Memory B cell (primary cell): ENCODE results near the gene LRCH1.

ENCODE experiments used
- ATAC-seq: fragments of 150-1000 bp; cut with Tn5 transposase; 2 replicates; pipeline ENCODE4 v1.10.0; 2021; ENCODE audit warnings: low read depth, mild to moderate bottlenecking, moderate library complexity
- DNase-seq, 2 donors: peaks; one replicate each; pipeline ENCODE4 v3.0.0; 2022; ENCODE audit warnings: low spot score in 2 of 2
- H3K27ac Mint-ChIP-seq: one replicate; pipeline ENCODE4 v1.8.0; 2022; ENCODE audit warnings: mild to moderate bottlenecking, moderate library complexity, mixed read lengths
- H3K27me3 Mint-ChIP-seq: one replicate; pipeline ENCODE4 v1.8.0; 2022; ENCODE audit warnings: mixed read lengths
- H3K36me3 Mint-ChIP-seq: one replicate; pipeline ENCODE4 v1.8.0; 2022; ENCODE audit warnings: mild to moderate bottlenecking, mixed read lengths
- H3K4me1 Mint-ChIP-seq: one replicate; pipeline ENCODE4 v1.8.0; 2022; ENCODE audit warnings: mixed read lengths
- H3K4me3 Mint-ChIP-seq: one replicate; pipeline ENCODE4 v1.8.0; 2022; ENCODE audit warnings: mild to moderate bottlenecking, moderate library complexity, mixed read lengths
- H3K9me3 Mint-ChIP-seq: one replicate; pipeline ENCODE4 v1.8.0; 2022; ENCODE audit warnings: mixed read lengths

LRCH1 gene

GRCh38 chr13:46613409-46614049, 60.6 kb downstream of the LRCH1 start:
- no peak overlapping the region for H3K4me3 Mint-ChIP-seq
- H3K27me3 Mint-ChIP-seq, result no peaks in the 10 kb centered on the region
- H3K36me3 Mint-ChIP-seq, result peaks cover 2% of the 10 kb centered on the region
- ATAC-seq (no peak), DNase-seq (no peak)
- no peaks in the 10 kb centered on the region for H3K9me3 Mint-ChIP-seq
- no peak overlapping the region for H3K27ac Mint-ChIP-seq
- H3K4me1 Mint-ChIP-seq, result peaks cover 43% of the 10 kb centered on the region

DNA sequence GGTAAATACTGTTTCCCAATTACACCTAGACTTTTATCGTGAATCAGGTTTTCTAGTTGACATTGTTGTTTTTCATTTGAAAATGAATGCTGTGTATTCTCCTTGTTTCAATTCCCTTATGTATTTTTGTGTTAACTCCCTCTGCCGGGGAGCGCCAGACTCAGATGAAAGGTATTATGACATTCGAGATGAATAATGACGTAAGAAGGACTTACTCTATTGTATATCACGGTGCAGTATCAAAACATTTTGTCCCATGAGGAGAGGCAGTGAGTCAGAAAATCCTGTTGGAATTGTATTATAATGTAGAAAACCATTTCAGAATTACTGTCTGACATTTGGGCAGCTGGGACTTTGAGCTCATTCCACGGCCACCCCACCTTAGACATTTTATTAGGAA, 61.6 kb downstream of the LRCH1 start:
- Mint-ChIP-seq H3K9me3 (no peaks in the 10 kb centered on the region), H3K4me1 (peaks cover 46% of the 10 kb centered on the region), H3K36me3 (peaks cover 2% of the 10 kb centered on the region), H3K4me3 (no peak overlapping the region), H3K27ac (no peak overlapping the region), H3K27me3 (no peaks in the 10 kb centered on the region)
- no peak for ATAC-seq
- no peak for DNase-seq

- no peak for DNase-seq
- no peaks in the 10 kb centered on the region for H3K27me3 Mint-ChIP-seq
- no peak for ATAC-seq
- H3K27ac Mint-ChIP-seq, result peak overlapping the region; percentile 77
- H3K36me3 Mint-ChIP-seq, result peaks cover 2% of the 10 kb centered on the region
- no peak overlapping the region for H3K4me3 Mint-ChIP-seq
- H3K4me1 Mint-ChIP-seq, result peaks cover 50% of the 10 kb centered on the region
- no peaks in the 10 kb centered on the region for H3K9me3 Mint-ChIP-seq
Observed at GRCh38 chr13:46615888-46616531, 63.0 kb downstream of the LRCH1 start.

DNA sequence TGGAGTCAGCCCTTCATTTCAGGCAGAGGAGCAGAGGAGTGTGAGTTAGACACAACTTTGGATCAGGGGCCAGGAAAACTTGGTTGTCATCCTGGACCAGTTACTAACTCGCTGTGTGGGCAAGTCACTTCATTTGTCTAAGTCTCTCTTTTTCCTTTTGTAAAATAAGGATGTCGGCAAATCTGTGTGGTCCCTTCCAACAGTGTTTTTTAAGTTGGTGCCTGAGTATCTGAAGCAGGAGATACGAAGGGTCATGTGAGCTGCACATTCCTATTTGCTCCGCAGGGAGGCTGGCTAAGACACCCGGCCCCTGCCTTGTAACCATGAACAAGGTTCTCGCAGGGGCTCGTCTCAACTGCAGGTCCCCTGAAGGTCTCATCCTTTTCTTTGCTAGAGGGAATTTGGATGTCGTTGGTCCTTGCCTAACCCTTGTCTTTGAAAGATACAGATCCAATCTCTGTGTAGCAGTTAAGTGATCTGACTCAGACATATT, 64.3 kb downstream of the LRCH1 start:
- Mint-ChIP-seq H3K4me1 (peaks cover 56% of the 10 kb centered on the region), H3K36me3 (peaks cover 2% of the 10 kb centered on the region), H3K27ac (peak overlapping the region; percentile 77), H3K9me3 (no peaks in the 10 kb centered on the region), H3K4me3 (no peak overlapping the region), H3K27me3 (no peaks in the 10 kb centered on the region)
- ATAC-seq, result no peak
- DNase-seq, result no peak

GRCh38 chr13:46617885-46618284, 64.9 kb downstream of the LRCH1 start:
- DNase-seq (no peak), ATAC-seq (no peak)
- Mint-ChIP-seq H3K27ac (no peak overlapping the region), H3K27me3 (no peaks in the 10 kb centered on the region), H3K36me3 (peaks cover 2% of the 10 kb centered on the region), H3K9me3 (no peaks in the 10 kb centered on the region), H3K4me1 (peaks cover 57% of the 10 kb centered on the region), H3K4me3 (no peak overlapping the region)

- DNase-seq (no peak), ATAC-seq (no peak)
- peaks cover 61% of the 10 kb centered on the region for H3K4me1 Mint-ChIP-seq
- peaks cover 2% of the 10 kb centered on the region for H3K36me3 Mint-ChIP-seq
- no peak overlapping the region for H3K27ac Mint-ChIP-seq
- no peaks in the 10 kb centered on the region for H3K9me3 Mint-ChIP-seq
- H3K27me3 Mint-ChIP-seq, result no peaks in the 10 kb centered on the region
- H3K4me3 Mint-ChIP-seq, result peak overlapping the region; percentile 50
Observed at GRCh38 chr13:46618694-46619254, 65.8 kb downstream of the LRCH1 start.

GRCh38 chr13:46620029-46620428, 67.1 kb downstream of the LRCH1 start:
- ATAC-seq (no peak), DNase-seq (no peak)
- Mint-ChIP-seq H3K4me1 (peaks cover 65% of the 10 kb centered on the region), H3K27me3 (no peaks in the 10 kb centered on the region), H3K36me3 (peaks cover 2% of the 10 kb centered on the region), H3K9me3 (no peaks in the 10 kb centered on the region), H3K4me3 (no peak overlapping the region), H3K27ac (peak overlapping the region; percentile 6)

DNA sequence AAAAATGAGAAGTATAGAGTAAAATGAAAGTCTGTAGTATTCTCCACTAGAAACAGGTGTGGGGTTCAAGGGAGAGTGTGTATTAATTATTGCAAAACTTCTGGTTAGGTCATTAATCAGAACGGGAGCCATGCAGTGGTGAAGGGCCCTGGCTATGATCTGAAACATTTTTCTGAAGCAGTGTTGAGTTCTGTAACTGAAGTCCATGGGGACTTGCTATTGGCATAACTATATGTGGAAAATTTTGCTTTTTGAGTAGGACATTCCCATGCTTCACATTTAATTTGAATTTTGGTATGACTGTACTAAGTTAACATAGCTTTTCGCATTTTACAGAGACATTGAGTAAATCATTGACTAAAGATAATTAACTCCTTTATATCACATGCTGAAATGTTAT, 67.5 kb downstream of the LRCH1 start:
- H3K36me3 Mint-ChIP-seq, result peaks cover 2% of the 10 kb centered on the region
- peaks cover 70% of the 10 kb centered on the region for H3K4me1 Mint-ChIP-seq
- ATAC-seq, result no peak

DNA sequence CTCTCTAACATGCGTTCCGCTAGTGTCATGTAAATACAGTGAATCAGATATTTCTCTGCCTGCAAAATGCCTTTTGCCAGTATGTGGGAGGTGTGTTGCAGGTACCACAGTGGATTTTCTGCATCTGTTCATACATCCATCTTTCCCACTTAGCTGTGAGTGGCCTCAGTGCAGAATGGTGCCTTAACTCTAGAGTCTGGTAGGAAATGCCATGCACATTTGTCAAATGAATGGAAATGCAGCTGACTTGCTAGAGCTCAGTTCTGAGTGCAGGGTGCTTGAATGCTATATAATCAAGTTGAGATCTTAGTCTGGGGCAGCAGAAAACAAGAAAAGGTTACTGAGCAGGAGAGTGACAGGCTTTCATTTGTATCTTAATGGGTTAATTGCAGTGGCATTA, 68.2 kb downstream of the LRCH1 start:
- no peaks in the 10 kb centered on the region for H3K27me3 Mint-ChIP-seq
- DNase-seq (no peak), ATAC-seq (no peak)
- H3K36me3 Mint-ChIP-seq, result peaks cover 2% of the 10 kb centered on the region
- H3K4me1 Mint-ChIP-seq, result peaks cover 66% of the 10 kb centered on the region
- H3K9me3 Mint-ChIP-seq, result no peaks in the 10 kb centered on the region
- no peak overlapping the region for H3K27ac Mint-ChIP-seq
- H3K4me3 Mint-ChIP-seq, result no peak overlapping the region

More for the DNA sequence above, 67.5 kb downstream of the LRCH1 start:
- Mint-ChIP-seq H3K9me3 (no peaks in the 10 kb centered on the region), H3K4me3 (no peak overlapping the region), H3K27ac (peak overlapping the region; percentile 6), H3K27me3 (no peaks in the 10 kb centered on the region)
- DNase-seq, result no peak

GRCh38 chr13:46621792-46622629, 69.0 kb downstream of the LRCH1 start:
- H3K36me3 Mint-ChIP-seq, result no peaks in the 10 kb centered on the region
- peaks cover 63% of the 10 kb centered on the region for H3K4me1 Mint-ChIP-seq
- no peaks in the 10 kb centered on the region for H3K9me3 Mint-ChIP-seq
- H3K27me3 Mint-ChIP-seq, result no peaks in the 10 kb centered on the region
- no peak overlapping the region for H3K27ac Mint-ChIP-seq
- H3K4me3 Mint-ChIP-seq, result peak overlapping the region; percentile 12
- DNase-seq (no peak), ATAC-seq (no peak)

GRCh38 chr13:46622630-46623256, 69.8 kb downstream of the LRCH1 start:
- H3K27ac Mint-ChIP-seq, result no peak overlapping the region
- H3K4me3 Mint-ChIP-seq, result peak overlapping the region; percentile 12
- H3K36me3 Mint-ChIP-seq, result no peaks in the 10 kb centered on the region
- no peaks in the 10 kb centered on the region for H3K9me3 Mint-ChIP-seq
- H3K4me1 Mint-ChIP-seq, result peaks cover 63% of the 10 kb centered on the region
- DNase-seq (no peak), ATAC-seq (no peak)
- no peaks in the 10 kb centered on the region for H3K27me3 Mint-ChIP-seq

- H3K27me3 Mint-ChIP-seq, result no peaks in the 10 kb centered on the region
- no peaks in the 10 kb centered on the region for H3K36me3 Mint-ChIP-seq
- H3K9me3 Mint-ChIP-seq, result no peaks in the 10 kb centered on the region
- no peak overlapping the region for H3K4me3 Mint-ChIP-seq
- H3K27ac Mint-ChIP-seq, result peak overlapping the region; percentile 58
- ATAC-seq (peak; percentile 32), DNase-seq (no peak)
- peaks cover 65% of the 10 kb centered on the region for H3K4me1 Mint-ChIP-seq
Observed at GRCh38 chr13:46624353-46624752, 71.4 kb downstream of the LRCH1 start.

DNA sequence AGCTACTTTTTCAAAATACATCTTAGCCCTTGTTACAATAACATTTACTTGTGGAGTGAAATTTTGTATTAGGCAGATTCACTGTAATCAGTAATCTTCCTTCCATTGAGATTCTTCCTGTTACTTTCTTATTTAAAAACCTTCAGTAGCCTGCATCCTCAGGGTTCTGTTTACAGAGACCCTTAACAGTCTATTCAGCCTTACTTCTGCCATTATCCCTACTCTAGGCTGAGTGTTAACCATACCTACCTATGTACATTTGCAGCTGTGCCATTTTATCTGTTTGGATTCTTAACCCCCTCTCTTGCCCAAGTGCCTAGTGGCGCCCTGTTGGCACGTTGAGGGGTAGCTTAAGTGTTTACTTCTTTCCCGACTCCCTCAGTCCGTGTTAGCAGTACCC, 71.9 kb downstream of the LRCH1 start:
- Mint-ChIP-seq H3K27ac (peak overlapping the region; percentile 58), H3K4me3 (no peak overlapping the region), H3K36me3 (no peaks in the 10 kb centered on the region), H3K27me3 (no peaks in the 10 kb centered on the region), H3K4me1 (peaks cover 65% of the 10 kb centered on the region), H3K9me3 (no peaks in the 10 kb centered on the region)
- ATAC-seq (no peak), DNase-seq (no peak)
